ENCODE measurements around the gene NTRK1. TPM values are rescaled to one million over a fixed set of nuclear protein-coding genes. Genes with fewer than 3 reads are reported as not detected.

The NTRK1 gene
- total RNA-seq, 1 donor from 2014 or later: 1.9 TPM

GRCh38 chr1:156911577-156912298 lies 51.1 kb downstream of the NTRK1 start:
- Histone ChIP-seq H3K9me3 (no peaks in the 10 kb centered on the region), H3K36me3 (peaks cover 64% of the 10 kb centered on the region), H3K4me1 (peaks cover 12% of the 10 kb centered on the region), H3K27me3 (ENCODE audit: low read depth) (peaks cover 10% of the 10 kb centered on the region), H3K27ac (no peak overlapping the region), H3K4me3 (no peak overlapping the region)
- no peak for TF ChIP-seq CTCF (IDR thresholded peaks at IDR 0.05)
- DNase-seq (no peak), ATAC-seq (no peak)
- intact Hi-C loops (cut with DNase I): no loop called here

- no peak for TF ChIP-seq CTCF (IDR thresholded peaks at IDR 0.05)
- ATAC-seq (no peak), DNase-seq (peak; percentile 25)
- Histone ChIP-seq H3K27ac (no peak overlapping the region), H3K4me3 (no peak overlapping the region), H3K4me1 (peaks cover 6% of the 10 kb centered on the region), H3K9me3 (no peaks in the 10 kb centered on the region), H3K36me3 (peaks cover 65% of the 10 kb centered on the region), H3K27me3 (ENCODE audit: low read depth) (peaks cover 10% of the 10 kb centered on the region)
- intact Hi-C loops (cut with DNase I): no loop called here
Observed at GRCh38 chr1:156912310-156912709, 51.6 kb downstream of the NTRK1 start.

DNA sequence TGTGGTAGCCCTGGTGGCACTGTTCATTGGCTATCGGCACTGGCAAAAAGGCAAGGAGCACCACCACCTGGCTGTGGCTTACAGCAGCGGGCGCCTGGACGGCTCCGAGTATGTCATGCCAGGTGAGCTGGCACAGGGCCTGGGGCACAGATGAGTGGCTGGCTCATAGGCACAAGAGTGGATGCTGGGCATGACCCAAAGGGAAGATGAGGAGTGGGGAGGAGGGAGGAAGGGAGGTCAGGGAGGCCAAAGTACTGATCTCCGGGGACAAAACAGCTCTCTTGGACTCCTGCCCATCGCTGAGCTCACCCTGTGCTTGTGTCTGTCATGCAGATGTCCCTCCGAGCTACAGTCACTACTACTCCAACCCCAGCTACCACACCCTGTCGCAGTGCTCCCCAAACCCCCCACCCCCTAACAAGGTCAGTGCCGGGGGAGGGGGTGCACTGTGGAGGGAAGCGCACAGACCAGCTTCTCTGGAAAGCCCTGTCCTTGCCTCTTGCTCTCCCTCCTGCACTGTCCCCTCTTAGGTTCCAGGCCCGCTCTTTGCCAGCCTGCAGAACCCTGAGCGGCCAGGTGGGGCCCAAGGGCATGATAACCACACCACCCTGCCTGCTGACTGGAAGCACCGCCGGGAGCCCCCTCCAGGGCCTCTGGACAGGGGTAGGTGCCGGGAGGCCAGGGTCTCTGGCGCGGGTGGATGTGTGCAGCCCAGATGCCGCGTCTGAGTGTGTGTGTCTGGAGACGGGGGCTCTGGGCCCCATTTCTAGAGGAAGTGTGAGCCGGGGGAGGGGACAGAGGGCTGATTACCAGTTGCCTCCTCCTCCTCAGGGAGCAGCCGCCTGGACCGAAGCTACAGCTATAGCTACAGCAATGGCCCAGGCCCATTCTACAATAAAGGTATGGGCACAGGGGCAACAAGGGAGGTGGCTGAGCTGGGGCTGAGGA lies 52.5 kb downstream of the NTRK1 start:
- ATAC-seq (peak; percentile 58 to 71), DNase-seq (peak; percentile 68)
- Histone ChIP-seq H3K4me1 (peaks cover 4% of the 10 kb centered on the region), H3K4me3 (no peak overlapping the region), H3K27me3 (ENCODE audit: low read depth) (peaks cover 10% of the 10 kb centered on the region), H3K27ac (no peak overlapping the region), H3K36me3 (peaks cover 65% of the 10 kb centered on the region), H3K9me3 (no peaks in the 10 kb centered on the region)
- intact Hi-C loops (cut with DNase I): no loop called here
- no peak for TF ChIP-seq CTCF (IDR thresholded peaks at IDR 0.05)

DNA sequence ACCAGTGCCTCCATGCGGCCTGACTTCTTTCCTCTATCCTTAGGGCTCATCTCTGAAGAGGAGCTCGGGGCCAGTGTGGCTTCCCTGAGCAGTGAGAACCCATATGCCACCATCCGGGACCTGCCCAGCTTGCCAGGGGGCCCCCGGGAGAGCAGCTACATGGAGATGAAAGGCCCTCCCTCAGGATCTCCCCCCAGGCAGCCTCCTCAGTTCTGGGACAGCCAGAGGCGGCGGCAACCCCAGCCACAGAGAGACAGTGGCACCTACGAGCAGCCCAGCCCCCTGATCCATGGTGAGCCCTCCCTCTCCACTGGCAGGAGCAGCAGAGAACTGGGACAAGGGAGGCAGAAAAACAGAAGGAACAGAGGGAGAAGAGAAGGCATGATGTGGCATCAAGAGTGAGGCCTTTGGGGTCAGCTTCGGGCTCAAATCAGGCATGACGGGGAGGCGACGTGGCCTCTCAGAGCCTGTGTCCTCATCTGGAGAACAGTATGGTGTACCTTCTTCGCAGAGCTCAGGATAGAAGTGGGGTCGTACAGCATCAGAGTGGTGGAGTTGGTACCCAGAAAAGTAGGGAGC lies 53.2 kb downstream of the NTRK1 start:
- H3K4me3 ChIP-seq: no peak overlapping the region
- peaks cover 64% of the 10 kb centered on the region for H3K36me3 ChIP-seq
- no peak for TF ChIP-seq CTCF (IDR thresholded peaks at IDR 0.05)
- peaks cover 4% of the 10 kb centered on the region for H3K4me1 ChIP-seq
- DNase-seq (peak; percentile 38), ATAC-seq (no peak)
- H3K27me3 ChIP-seq (ENCODE audit: low read depth): peaks cover 10% of the 10 kb centered on the region
- no peak overlapping the region for H3K27ac ChIP-seq
- H3K9me3 ChIP-seq: no peaks in the 10 kb centered on the region
- intact Hi-C loops (cut with DNase I): no loop called here

GRCh38 chr1:156914440-156914856 lies 53.8 kb downstream of the NTRK1 start:
- Histone ChIP-seq H3K4me1 (peaks cover 4% of the 10 kb centered on the region), H3K27ac (no peak overlapping the region), H3K36me3 (peaks cover 58% of the 10 kb centered on the region), H3K27me3 (ENCODE audit: low read depth) (peaks cover 6% of the 10 kb centered on the region), H3K4me3 (no peak overlapping the region), H3K9me3 (no peaks in the 10 kb centered on the region)
- no peak for TF ChIP-seq CTCF (IDR thresholded peaks at IDR 0.05)
- no peak for ATAC-seq
- DNase-seq: peak; percentile 39
- intact Hi-C loops (cut with DNase I): no loop called here

Measured in lower lobe of right lung (tissue), 2 donors.